Activated CD4-positive, CD25-positive, alpha-beta regulatory T cell treated with anti-CD3 and anti-CD28 coated beads, Interleukin-2, amount 50 U/mL, for 24 hours (primary cell): ENCODE data around the gene RXRA.

ENCODE experiments used
- ATAC-seq, 2 donors: fragments of 150-1000 bp; cut with Tn5 transposase; one replicate each; pipeline ENCODE4 v1.10.0; 2021; ENCODE audit warnings: mild to moderate bottlenecking in 1 of 2, moderate library complexity in 1 of 2

The RXRA gene

DNA sequence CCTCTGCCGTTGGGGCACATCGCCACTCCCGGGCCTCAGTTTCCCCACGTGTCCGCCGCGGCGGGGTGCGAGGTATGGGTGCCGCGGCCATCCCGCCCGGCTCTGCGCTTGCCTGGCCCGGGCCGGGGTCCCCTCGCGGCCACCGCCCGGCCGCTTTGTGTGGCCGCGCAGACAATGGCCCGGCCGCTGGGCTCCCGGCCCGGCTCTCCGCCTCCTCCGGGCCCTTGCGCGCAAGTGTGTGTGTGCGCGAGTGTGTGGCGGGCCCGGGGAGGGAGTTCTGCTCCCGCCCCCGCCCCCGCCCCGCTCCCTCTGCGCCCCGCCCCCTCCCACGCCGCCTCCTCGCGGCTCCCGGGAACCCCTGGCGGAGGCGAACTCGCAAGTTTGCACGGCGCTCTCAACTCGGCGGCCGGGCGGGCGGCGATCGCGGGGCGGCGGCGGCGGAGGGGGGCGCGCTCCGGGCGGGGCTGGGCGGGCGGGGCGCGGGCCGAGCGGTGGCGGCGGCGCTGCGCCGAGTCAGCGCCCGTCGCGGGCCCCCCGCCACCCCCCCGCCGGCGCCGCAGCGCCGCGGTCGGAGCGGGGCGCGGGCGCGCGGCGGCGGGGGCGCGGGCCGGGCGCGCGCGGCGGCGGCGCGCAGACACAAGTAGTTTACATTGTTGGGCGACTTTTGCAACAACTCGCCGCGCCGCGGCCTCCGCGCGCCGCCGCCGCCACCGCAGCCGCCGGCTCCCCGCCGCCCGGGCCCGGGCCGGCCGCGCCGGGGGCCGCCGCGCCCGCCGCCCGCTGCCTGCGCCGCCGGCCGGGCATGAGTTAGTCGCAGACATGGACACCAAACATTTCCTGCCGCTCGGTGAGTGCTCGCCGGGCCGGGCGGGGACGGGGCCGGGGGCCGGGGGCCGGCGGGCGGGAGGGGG lies at the start of gene RXRA:
TSS of gene RXRA (plus strand) at position 643 of the 911 bp plus-strand sequence. CDS start at position 820, 177 bp downstream.
- ATAC-seq: peak; percentile 36 to 45

DNA sequence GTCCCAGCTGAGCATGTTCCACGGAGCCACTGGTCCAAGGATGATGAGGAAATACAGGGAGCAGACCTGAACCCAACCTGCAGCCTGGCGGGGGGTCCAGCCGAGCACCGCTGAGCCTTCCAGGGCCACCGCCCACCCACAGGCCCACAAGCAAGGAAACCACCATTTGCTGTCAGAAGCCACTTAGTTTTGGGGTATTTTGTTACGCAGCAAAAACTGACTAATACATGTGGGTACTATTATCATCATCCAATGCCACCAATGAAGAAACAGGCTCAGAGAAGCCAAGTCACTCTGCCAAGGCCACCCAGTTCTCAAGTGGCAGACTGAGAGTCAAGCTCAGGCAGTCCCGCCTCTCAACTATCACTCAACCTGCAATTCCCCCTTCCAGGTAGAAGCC lies 48.0 kb upstream of the RXRA start:
- ATAC-seq: no peak

DNA sequence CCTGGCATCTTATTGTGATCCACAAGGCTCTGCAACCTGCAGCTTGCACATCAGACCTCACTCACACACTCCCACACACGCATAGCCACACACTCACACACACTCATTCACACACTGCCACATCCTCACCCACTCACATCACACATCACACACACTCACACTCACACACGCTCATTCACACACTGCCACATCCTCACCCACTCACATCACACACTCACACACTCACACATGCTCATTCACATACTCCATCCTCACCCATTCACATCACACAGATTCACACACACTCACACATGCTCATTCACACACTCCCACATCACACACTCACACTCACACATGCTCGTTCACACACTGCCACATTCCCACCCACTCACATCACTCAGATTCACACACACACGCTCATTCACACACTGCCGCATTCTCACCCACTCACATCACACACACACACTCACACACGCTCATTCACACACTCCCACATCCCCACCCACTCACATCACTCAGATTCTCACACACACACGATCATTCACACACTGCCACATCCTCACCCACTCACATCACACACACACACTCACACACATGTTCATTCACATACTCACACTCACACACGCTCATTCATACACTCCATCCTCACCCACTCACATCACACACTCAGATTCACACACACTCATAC lies 47.1 kb upstream of the RXRA start:
- ATAC-seq: no peak

DNA sequence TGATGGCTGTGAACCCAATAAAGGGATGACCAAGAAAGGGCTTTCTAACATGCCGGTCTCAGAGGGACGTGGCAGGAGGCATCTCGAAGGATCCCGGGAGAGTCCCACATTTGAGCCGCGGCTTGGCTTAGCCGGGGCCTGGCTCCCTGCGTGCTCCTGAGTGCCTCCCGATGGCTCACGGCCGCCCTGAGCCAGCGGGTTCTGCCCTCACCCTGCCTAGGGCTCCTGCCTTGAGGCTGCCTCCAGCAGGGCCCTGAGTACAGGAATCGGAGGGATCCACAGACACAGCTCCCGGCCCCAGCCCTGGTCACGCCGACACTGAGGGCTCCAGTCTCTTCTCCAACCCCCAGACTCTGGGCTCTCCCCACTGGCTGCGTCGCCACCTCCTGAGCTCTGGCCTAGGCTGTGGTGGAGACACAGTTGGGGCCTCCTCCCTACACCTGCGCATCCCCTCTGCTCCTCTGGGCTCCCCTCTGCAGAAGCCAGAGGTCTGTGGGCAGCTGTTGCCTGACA lies 44.1 kb upstream of the RXRA start:
- no peak for ATAC-seq

DNA sequence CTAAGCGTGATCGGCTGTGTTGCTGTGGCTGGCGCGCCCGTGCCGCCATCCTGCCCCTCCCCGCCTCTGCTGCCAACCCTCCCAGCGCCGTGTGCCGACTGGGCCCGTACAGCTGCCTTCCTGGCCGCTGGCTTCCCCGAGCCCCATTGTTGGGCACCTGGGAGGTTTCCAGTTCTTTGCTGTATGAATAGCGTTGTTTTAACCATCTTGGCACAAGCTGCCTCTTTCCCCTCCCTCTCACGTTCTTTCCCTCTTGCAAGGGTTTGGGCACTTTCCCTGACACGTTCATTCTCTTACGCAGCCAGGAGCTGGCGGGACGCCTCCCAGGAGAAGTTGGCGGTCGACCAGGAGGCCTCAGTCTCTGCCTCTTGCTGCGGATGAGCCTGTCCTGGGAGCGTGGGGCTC lies 43.1 kb upstream of the RXRA start:
- no peak for ATAC-seq

DNA sequence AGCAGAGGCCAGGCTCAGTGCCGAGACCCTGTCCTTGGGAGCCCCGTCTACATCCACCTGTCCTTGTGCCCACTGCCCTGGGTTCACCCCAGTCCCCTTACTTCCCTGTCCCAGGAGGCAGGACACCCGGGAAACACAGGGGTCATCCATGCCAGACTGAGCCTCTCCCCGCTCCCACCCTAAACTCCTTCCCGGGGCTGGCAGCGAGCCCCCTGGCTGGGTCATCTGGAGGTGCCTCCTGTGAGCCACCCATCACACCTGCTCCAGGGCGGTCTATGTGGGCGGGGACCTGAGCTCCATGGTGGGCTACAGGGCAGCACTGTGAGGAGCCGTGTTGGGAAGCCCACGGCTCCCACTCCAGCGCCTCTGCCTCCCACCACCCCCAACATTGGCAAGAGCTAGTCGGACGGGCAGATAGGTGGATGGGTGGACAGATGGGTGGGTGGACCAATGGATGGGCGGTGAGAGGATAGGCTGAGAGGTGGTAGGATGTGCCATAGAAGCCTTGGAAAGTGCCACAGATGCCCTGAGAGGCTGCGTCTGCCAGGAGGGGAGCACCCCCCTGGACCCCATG lies 42.5 kb upstream of the RXRA start:
- no peak for ATAC-seq

DNA sequence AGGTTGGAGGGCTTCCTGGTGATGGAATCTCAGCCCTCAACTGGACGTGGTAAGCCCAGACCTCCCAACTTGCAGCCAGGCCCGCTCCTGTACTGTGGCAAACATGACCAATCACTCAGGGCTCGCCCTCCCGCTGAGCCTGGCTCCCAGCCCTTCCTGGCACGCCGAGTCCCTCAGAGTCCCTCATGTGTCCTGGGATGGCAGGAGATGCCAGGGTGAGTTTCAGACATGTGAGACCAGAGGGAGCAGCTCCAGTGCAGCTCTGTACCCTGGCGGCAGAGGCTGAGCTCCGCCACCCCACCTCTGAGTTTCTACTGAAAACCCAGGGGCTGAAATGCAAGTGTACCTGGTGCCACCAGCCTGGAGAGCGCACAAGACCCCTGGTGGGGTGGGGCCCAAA lies 42.0 kb upstream of the RXRA start:
- ATAC-seq: no peak

DNA sequence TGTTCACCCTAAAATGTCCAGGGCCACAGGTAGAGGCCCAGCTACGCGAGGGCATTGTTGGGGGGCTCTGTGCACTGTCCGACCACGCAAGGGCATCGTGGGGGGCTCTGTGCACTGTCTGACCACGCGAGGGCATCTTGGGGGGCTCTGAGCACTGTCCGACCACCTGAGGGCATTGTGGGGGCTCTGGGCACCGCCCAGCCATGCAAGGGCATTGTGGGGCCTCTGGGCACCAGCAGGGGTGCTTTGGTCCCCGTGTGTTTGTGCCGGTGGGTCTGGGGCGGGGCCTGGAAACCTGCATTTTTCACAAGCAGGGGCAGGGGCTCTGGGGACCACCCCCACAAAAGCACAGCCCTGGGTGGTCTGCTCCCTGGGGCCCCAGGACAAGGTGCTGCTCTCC lies 41.5 kb upstream of the RXRA start:
- no peak for ATAC-seq

DNA sequence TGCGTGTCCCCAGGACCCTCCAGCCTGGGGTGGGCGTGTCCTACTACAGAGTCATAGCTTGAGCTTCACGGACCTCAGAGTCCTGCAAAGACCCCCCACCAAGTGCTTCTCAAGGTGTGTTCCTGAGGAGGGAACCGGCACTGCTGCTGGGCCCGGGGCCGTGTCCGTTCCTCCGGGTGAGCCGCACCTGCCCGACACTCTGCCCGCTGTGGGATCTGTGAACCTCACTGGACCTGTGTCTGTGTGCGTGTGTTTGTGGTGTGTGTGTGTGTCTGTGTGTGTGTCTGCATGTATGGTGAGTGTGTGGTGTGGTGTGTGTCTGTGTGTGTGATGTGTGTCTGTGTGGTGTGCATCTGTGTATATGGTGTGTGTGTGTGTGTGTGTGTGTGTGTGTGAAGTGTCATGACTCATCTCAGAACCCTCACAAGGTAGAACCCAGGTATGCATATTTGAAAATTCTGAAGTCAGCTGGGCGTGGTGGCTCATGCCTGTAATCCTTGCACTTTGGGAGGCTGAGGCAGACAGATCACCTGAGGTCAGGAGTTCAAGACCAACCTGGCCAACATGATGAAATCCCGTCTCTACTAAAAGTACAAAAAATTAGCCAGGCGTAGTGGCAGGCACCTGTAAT lies 40.9 kb upstream of the RXRA start:
- no peak for ATAC-seq

DNA sequence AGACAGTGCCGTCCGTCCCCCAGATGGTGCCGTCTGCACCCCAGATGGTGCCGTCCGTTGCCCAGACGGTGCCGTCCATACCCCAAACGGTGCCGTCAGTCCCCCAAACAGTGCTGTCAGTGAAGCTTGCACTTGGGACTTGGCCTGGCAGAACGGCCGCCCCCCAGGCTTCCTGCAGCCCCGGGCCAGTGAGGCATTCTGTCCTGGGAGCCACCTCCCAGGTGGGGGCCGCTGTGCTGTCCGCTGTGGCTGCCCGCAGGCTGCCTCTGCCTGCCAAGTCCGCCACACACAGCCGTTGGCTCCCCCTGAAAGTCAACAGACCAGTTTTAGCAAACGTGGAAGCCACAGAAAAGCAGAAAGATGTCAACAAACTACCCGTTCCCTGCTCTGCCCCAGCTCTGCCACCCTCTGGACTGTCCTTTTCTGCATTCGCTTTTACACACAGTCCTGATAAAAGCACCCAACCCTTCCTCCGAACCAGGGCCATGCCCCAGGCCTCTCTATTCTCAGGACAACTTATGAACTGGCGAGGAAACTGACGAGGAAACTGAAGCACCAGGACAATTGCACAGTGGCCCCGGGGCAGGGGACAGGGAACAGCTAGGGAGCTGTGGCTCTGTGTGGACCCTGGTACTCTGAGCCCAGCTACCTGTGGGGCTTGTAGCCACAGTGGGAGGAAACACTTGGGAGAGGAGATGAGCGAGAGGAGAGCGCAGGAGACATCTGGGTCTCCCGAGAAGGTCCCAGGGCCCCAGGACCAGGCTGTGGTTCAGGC lies 39.6 kb upstream of the RXRA start:
- no peak for ATAC-seq

DNA sequence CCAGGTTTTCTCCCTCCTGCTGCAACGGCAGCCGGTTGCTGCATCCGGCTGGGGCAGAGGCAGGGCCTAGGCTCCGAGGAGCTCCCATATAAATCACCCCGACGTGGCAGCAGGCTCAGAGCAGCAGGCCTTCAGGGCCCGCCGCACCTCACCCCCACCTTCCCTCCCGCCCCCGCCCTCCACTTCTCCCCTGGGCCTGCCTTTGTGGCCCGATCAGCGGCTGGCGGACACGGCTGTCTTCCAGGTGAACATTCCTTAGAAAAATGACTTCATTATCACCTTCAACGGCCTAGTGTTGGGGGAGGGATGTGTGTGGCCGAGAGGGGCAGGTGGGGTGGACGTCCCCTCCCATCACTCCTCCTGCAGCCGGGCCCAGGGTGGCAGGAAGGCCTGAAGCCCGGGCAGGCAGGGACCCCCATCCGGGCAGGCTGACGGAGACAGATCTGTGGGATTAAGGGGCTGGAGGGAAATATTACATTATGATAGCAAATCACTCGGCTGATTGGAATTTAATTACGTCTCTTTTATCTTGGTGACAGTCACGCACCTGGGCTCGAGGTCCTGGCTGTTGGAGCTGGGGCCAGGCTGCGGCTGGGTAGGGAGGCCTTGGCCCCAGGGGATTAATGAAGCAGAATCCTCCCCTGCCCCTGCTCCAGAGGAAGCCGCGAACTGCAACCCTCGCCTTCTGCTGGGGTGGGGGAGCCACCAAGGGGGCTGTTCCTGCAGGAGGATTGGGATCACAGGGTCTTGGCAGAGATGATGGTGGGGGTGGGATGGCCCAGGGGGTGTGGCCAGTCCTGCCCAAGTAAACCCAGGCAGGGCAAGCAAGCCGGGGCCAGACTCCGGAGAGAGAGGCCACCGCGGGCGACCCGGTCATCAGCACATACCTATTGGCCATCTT lies 38.4 kb upstream of the RXRA start:
- no peak for ATAC-seq

DNA sequence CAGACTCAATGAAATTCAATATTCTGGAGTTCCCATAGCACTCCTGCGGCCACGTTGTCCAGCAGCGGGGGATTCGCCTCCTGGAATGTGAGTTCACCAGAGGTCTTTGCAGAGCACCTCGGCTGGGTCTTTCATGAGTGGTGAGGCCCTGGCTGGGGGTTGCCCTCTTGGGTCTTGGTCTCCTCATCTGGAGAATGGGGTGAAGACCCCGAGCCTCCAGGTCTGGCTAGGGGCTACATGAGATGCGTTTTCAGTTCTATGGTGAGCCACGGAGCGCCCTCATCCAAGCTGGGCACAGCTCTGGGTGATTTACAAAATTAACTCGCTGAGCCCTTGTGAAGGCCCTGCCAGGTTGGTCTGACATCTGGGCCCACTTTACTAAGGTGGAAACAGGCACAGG lies 37.5 kb upstream of the RXRA start:
- ATAC-seq: no peak

DNA sequence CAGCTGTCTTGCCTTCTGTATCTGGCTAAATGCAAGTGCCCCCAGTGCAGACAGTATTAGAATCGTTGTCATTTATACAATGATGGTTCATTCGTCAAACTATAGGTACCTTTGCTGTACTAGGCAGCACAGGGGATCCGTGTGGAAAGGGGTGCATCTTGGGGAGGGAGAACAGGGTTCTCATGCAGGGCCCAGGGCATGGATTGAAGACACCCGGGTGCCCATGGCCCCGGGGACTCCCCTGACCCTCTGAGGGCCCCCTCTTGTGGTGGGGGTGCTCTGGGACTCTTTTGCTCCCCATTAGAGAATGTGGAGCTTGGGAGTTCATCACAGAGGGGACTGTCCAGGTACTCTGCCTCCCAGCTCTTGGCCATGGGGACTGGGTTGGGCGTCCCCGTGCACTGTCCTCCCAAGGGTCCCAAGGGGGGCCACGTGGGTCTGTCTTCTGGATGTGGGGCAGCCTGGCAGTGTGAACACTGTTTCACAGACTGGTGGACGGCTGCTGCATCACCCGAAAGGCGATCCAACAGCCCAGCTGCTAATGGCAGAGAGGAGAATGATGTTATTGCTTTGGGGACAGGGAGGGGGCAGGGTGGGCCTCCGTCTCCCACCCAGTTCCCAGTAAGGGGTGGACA lies 36.9 kb upstream of the RXRA start:
- ATAC-seq: no peak

DNA sequence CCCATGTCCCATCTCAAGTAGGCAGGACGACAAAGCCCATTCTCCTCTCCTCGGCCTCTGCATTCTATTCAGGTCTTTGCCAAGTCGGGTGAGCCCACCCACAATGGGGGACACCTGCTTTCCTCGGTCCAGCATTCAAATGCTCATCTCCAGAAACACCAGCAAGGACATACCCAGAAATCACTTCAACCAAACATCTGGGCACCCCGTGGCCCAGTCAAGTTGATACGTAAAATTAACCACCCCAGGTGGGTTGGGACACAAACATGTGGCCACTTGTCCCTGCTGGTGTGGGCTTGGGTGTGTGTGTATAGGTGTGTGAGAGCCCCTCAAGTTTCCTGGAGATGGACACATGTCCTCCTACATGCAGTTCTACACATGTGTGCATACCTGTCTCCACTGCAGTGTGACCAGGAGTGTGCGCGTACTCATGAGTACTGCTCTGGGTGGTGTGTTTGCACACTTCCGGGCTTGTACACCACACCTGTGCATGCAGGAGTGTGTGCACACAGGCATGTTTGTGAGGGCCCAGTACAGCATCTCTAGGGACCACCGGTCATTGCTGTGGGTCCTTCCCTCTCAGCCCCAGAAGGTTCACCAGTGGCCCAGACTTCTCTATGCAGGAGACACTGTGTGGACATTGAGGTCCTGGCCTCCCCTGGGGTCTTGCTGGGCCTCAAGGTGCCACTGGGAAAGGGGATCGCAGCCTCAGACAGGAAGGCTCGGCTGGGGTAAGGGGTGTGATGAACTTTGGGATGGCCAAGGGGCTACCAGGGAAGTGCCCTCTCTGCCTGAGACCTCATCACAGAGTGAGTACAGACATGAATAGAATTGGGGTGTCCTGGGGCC lies 35.4 kb upstream of the RXRA start:
- ATAC-seq: no peak

DNA sequence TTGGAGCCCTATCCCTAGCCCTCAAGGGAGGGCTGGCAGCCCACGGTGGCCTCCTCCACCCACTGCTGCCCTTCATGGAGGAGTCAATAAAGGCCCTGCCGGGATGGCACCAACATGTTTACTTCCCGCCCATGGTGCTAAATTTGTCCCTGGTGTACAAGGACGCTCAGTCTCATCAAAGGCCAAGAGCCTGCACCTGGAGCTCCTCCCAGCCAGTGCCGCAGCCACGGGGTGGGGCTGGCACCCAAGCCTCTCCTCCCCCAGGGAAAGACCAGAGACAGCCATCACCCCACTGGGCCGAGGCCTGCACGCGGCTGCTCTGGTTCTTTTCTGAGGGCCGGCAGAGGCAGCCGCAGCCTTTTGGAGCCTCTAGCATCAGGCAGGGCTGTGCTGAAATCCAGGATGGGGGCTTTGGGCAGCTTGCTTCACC lies 34.8 kb upstream of the RXRA start:
- ATAC-seq: no peak

DNA sequence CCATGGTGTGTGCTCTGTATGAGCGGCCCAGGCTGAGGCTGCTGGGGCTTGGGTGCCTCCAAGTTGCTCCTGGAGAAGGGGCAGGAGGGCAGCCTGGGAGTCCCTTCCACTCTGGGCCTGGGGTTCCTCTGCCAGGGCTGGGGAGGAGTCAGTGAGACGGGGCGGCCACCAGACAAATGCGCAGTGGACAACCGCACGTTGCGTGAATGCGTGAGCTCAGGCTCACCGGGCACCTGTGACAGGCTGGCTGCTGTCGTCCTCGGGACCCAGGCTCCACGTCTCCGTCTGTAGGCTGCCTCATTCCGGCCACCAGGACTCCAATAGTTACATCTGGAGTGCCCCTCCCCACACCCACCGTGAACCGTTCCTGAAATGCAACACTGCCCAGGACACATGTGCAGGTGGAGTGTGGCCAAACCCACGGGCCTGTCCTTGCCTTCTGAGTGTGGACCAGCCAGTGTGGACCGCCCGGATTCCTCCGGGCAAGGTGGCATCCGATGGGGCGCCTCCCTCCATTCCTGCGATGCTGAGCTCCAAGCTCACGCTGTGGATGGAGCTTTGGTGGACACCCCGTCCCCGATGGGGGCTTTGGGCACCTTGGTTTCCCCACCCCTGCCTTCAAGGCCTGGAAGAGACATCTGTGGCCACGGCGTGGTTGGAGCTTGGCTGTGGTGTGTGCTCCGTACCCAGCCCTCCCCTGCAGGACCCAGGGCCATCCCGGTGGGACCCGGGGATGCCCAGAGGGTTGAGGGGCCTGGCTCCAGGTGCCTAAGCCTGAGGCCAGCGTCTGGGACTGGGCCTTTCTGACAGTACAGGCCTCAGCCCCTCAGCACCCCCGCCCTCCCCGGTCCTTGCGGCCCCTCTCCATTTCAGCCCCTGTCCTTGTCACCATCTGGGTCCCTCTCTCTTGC lies 34.0 kb upstream of the RXRA start:
- ATAC-seq: no peak

DNA sequence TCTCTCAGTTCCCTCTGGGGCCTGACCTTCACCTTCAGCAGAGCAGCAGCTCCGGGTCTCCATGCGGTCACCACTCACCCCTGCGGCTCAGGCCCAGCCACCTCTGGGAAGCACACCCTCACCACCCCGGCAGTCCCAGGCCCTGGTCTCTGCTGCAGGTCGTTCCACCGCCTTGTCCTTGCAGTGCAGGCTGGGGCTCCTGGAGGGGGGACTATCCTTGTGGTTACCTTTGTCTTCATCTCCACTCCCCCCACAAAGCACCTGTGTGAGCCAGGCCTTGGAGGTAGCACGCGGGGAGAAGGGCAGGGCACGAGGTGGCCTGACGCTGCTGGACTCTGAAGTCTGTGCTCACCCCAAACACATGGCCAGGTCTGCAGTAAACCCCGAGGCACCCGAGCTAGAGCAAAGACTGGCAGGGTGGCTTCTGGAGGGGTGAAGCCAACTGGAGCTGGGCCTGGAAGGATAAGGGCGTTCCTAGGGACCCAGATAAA lies 33.2 kb upstream of the RXRA start:
- no peak for ATAC-seq

DNA sequence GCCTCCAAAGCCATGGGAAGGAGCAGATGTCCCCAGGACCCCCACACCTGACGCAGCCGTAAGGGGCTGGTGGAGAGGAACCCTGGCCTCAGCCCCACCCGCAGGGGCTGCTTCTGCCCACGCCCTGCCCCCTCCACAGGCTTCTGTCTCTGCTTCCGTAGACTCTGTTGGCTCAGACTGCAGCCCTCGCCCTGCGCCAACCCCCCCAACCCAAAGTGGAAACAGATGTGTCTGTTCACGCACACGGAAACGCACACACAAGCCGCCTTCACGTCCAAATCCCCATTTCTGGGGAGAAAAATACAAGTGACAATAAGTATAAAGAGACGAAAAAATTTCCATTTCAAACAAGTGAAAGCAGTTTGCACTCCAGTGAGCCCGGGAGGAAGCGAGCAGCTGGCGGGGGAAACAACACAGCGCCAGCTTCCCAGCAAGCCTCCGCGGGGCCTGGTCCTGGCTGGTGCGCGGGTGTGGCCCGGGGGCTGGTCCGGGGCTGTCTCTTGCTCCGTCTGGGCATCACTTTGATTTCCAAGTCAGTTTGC lies 32.6 kb upstream of the RXRA start:
- ATAC-seq: no peak
